ENCODE results near the gene KCNIP1. TPM values are rescaled to one million over a fixed set of nuclear protein-coding genes. Genes with fewer than 3 reads are reported as not detected.

Gene KCNIP1
- total RNA-seq, 1 donor from 2014 or later = 12.6 TPM

DNA sequence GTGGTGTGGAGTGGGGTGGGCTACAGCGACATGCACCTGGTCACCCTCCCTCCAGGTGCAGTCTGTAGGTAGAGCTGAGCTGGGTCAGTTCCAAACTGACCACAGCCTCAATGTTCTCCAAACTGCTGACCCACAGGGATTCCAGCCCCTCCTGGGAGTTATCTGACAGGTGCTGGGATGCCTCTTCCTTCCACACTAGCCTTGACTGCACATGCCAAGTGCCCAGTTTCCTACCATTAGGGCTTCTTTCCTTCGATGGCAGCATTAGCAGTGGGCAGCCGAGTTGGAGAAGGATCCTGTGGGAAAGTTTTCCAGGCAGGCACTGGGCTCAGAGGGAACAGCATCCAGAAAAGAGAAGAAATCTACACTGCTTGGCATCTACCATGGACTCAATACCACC, 215.7 kb downstream of the KCNIP1 start:
- Mint-ChIP-seq H3K36me3 (ENCODE audit: unreplicated experiment) (peaks cover 6% of the 10 kb centered on the region), H3K4me1 (ENCODE audit: unreplicated experiment) (no peaks in the 10 kb centered on the region), H3K4me3 (ENCODE audit: unreplicated experiment) (no peak overlapping the region), H3K27ac (ENCODE audit: unreplicated experiment) (no peak overlapping the region), H3K27me3 (ENCODE audit: unreplicated experiment) (peaks cover 42% of the 10 kb centered on the region), H3K9me3 (ENCODE audit: unreplicated experiment) (no peaks in the 10 kb centered on the region)
- DNase-seq (ENCODE audit: extremely low spot score, unreplicated experiment) = peak; percentile 60
- TF ChIP-seq, protein P1, sequence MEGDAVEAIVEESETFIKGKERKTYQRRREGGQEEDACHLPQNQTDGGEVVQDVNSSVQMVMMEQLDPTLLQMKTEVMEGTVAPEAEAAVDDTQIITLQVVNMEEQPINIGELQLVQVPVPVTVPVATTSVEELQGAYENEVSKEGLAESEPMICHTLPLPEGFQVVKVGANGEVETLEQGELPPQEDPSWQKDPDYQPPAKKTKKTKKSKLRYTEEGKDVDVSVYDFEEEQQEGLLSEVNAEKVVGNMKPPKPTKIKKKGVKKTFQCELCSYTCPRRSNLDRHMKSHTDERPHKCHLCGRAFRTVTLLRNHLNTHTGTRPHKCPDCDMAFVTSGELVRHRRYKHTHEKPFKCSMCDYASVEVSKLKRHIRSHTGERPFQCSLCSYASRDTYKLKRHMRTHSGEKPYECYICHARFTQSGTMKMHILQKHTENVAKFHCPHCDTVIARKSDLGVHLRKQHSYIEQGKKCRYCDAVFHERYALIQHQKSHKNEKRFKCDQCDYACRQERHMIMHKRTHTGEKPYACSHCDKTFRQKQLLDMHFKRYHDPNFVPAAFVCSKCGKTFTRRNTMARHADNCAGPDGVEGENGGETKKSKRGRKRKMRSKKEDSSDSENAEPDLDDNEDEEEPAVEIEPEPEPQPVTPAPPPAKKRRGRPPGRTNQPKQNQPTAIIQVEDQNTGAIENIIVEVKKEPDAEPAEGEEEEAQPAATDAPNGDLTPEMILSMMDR (IDR thresholded peaks at IDR 0.05) = no peak

- peaks cover 6% of the 10 kb centered on the region for H3K36me3 Mint-ChIP-seq (ENCODE audit: unreplicated experiment)
- TF ChIP-seq, protein P1 (IDR thresholded peaks at IDR 0.05) = no peak
- peak; percentile 53 for DNase-seq (ENCODE audit: extremely low spot score, unreplicated experiment)
- no peaks in the 10 kb centered on the region for H3K4me1 Mint-ChIP-seq (ENCODE audit: unreplicated experiment)
- peaks cover 38% of the 10 kb centered on the region for H3K27me3 Mint-ChIP-seq (ENCODE audit: unreplicated experiment)
- no peak overlapping the region for H3K27ac Mint-ChIP-seq (ENCODE audit: unreplicated experiment)
- H3K9me3 Mint-ChIP-seq (ENCODE audit: unreplicated experiment) = no peaks in the 10 kb centered on the region
- no peak overlapping the region for H3K4me3 Mint-ChIP-seq (ENCODE audit: unreplicated experiment)
These were observed 216.4 kb downstream of the KCNIP1 start for GRCh38 chr5:170720179-170720578.

- peak; percentile 57 for DNase-seq (ENCODE audit: extremely low spot score, unreplicated experiment)
- H3K9me3 Mint-ChIP-seq (ENCODE audit: unreplicated experiment) = no peaks in the 10 kb centered on the region
These were observed 217.2 kb downstream of the KCNIP1 start for GRCh38 chr5:170720984-170721383.

GRCh38 chr5:170721681-170722080, 217.9 kb downstream of the KCNIP1 start:
- TF ChIP-seq, protein P1 (IDR thresholded peaks at IDR 0.05) = no peak
- H3K27me3 Mint-ChIP-seq (ENCODE audit: unreplicated experiment) = peaks cover 24% of the 10 kb centered on the region
- no peaks in the 10 kb centered on the region for H3K9me3 Mint-ChIP-seq (ENCODE audit: unreplicated experiment)
- peak; percentile 56 for DNase-seq (ENCODE audit: extremely low spot score, unreplicated experiment)
- peaks cover 6% of the 10 kb centered on the region for H3K36me3 Mint-ChIP-seq (ENCODE audit: unreplicated experiment)
- H3K27ac Mint-ChIP-seq (ENCODE audit: unreplicated experiment) = no peak overlapping the region
- no peaks in the 10 kb centered on the region for H3K4me1 Mint-ChIP-seq (ENCODE audit: unreplicated experiment)
- no peak overlapping the region for H3K4me3 Mint-ChIP-seq (ENCODE audit: unreplicated experiment)

More at GRCh38 chr5:170720984-170721383, 217.2 kb downstream of the KCNIP1 start:
- TF ChIP-seq, protein P1 (IDR thresholded peaks at IDR 0.05) = no peak
- no peak overlapping the region for H3K4me3 Mint-ChIP-seq (ENCODE audit: unreplicated experiment)
- H3K27ac Mint-ChIP-seq (ENCODE audit: unreplicated experiment) = no peak overlapping the region
- H3K36me3 Mint-ChIP-seq (ENCODE audit: unreplicated experiment) = peaks cover 6% of the 10 kb centered on the region
- H3K4me1 Mint-ChIP-seq (ENCODE audit: unreplicated experiment) = no peaks in the 10 kb centered on the region
- peaks cover 30% of the 10 kb centered on the region for H3K27me3 Mint-ChIP-seq (ENCODE audit: unreplicated experiment)

DNA sequence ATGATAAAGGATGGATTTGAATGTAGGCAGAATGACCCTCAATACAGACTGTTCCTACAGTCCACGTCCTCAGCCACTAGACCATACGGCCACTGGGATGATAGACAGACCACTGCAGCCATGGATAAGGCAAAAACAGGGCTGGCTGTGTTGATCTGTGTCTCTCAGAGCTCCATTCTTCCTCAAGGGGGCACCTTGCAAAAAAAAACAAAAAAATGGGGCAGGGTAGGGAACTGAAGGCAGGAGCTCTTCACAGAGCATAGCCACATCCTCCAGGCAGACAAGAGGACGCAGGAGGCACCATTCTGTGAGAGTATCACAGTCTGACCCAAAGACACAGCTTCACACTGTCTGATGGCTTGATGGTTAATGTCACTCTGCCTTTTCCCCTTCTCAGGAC, 218.5 kb downstream of the KCNIP1 start:
- TF ChIP-seq, protein P1 (IDR thresholded peaks at IDR 0.05) = no peak
- no peak overlapping the region for H3K4me3 Mint-ChIP-seq (ENCODE audit: unreplicated experiment)
- no peak overlapping the region for H3K27ac Mint-ChIP-seq (ENCODE audit: unreplicated experiment)
- peaks cover 6% of the 10 kb centered on the region for H3K36me3 Mint-ChIP-seq (ENCODE audit: unreplicated experiment)
- no peaks in the 10 kb centered on the region for H3K4me1 Mint-ChIP-seq (ENCODE audit: unreplicated experiment)
- H3K27me3 Mint-ChIP-seq (ENCODE audit: unreplicated experiment) = peaks cover 28% of the 10 kb centered on the region
- no peaks in the 10 kb centered on the region for H3K9me3 Mint-ChIP-seq (ENCODE audit: unreplicated experiment)
- no peak for DNase-seq (ENCODE audit: extremely low spot score, unreplicated experiment)

Data from osteocyte (in vitro differentiated cells).